Measurements from ENCODE around the gene CRYL1. TPM values are rescaled to one million over a fixed set of nuclear protein-coding genes. Genes with fewer than 3 reads are reported as not detected.

The CRYL1 gene
- total RNA-seq, 2 donors from 2014 or later, result 64.6 to 144 TPM

DNA sequence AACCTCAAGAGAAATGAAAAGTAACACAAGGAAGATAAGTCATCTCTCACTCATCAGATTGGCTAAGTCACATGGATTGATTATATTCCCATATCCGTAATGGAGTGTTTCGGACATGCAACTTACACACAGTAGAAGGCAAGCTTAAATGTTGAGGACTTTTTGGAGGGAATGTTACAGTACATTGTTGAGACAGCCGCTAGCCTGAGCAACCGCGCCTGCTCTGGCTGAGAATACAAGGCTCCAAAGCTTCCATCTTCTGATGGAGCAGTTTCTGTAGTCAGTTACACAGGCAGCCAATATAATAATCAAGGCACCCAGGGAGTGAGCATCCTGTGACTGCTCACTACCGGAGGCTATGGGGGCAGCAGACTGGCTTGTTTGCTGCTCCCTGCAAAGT, 1.0 kb upstream of the CRYL1 start:
- H3K27me3 ChIP-seq, result no peaks in the 10 kb centered on the region
- intact Hi-C loops (cut with DNase I), result no loop called here
- no peaks in the 10 kb centered on the region for H3K36me3 ChIP-seq
- H3K9ac ChIP-seq (ENCODE audit: low read depth in 2 of 2, low read length in 2 of 2), result peak overlapping the region in 1 of 2 donors; percentile 93
- H3K4me3 ChIP-seq, result peak overlapping the region; percentile 98
- no peak for DNase-seq
- H3K9me3 ChIP-seq, result no peaks in the 10 kb centered on the region
- TF ChIP-seq, protein P1, sequence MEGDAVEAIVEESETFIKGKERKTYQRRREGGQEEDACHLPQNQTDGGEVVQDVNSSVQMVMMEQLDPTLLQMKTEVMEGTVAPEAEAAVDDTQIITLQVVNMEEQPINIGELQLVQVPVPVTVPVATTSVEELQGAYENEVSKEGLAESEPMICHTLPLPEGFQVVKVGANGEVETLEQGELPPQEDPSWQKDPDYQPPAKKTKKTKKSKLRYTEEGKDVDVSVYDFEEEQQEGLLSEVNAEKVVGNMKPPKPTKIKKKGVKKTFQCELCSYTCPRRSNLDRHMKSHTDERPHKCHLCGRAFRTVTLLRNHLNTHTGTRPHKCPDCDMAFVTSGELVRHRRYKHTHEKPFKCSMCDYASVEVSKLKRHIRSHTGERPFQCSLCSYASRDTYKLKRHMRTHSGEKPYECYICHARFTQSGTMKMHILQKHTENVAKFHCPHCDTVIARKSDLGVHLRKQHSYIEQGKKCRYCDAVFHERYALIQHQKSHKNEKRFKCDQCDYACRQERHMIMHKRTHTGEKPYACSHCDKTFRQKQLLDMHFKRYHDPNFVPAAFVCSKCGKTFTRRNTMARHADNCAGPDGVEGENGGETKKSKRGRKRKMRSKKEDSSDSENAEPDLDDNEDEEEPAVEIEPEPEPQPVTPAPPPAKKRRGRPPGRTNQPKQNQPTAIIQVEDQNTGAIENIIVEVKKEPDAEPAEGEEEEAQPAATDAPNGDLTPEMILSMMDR (IDR thresholded peaks at IDR 0.05), result no peak
- no peaks in the 10 kb centered on the region for H3K4me1 ChIP-seq
- peak overlapping the region; percentile 87 for H3K27ac ChIP-seq

DNA sequence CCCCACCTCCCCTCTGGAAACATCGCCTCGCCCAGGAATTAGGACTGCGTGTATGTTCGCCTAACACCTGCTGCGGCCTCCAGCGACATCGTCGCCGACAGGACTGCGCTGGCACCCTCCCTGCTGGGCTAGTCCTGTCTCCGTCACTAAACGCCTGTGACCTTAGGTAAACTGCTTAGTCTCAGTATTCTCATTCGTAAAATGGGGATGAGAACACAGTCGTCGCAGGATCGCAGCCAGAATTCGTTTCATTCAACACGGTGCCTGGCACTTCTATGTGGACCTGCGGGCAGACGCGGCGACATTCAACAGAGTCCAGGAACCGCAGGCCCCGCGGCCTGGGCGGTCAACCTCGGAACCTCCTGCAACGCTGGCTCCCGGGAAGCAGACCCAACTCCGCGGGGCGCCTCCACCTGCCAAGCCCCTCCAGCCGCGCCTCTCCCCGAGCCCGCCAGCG, 485 bp downstream of the CRYL1 start:
- Histone ChIP-seq H3K27ac (peak overlapping the region; percentile 87), H3K9ac (ENCODE audit: low read depth in 2 of 2, low read length in 2 of 2) (peak overlapping the region; percentile 73 to 97), H3K36me3 (no peaks in the 10 kb centered on the region), H3K4me3 (peak overlapping the region; percentile 98), H3K27me3 (no peaks in the 10 kb centered on the region), H3K4me1 (no peaks in the 10 kb centered on the region), H3K9me3 (no peaks in the 10 kb centered on the region)
- DNase-seq, result peak; percentile 61
- intact Hi-C loops (cut with DNase I), result no loop called here
- TF ChIP-seq, protein P1 (IDR thresholded peaks at IDR 0.05), result no peak

DNA sequence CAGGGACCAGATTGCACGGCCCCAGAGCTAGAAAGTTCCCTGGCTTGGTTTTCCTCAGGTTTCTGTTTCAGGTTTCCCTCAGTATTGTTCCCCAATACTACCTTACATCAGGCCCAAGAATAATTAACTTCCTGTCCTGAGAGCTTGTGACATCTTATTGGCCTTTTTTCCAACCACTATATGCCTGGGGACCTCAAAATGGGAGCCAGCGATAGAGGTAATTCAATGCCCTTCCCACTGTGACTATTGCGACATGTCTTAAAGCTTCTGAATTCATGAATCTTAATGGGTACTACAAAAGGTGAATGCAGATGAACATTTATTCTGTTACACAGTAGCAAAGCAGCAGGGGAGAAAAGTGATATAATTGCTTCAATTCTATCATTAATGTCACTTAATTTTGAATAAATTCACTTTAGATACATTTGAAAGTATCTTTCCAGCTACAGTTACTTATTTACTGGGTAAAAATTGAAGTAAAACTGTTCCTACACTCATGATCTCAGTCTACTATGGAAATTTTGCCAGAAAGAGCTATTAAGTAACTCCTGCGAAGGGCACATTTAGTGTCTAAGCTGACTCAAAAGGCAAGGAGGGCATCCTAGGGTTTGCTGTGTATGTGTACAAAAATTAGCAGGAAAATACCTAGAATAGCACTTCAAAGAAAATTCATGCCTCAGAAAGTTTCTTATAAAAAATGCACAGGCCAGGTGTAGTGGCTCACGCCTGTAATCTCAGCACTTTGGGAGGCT, 4.1 kb downstream of the CRYL1 start:
- Histone ChIP-seq H3K36me3 (no peaks in the 10 kb centered on the region), H3K9ac (ENCODE audit: low read depth in 2 of 2, low read length in 2 of 2) (no peak overlapping the region), H3K4me3 (no peak overlapping the region), H3K27ac (no peak overlapping the region), H3K9me3 (no peaks in the 10 kb centered on the region), H3K4me1 (no peaks in the 10 kb centered on the region), H3K27me3 (no peaks in the 10 kb centered on the region)
- intact Hi-C loops (cut with DNase I), result no loop called here
- TF ChIP-seq, protein P1 (IDR thresholded peaks at IDR 0.05), result no peak
- DNase-seq, result no peak

DNA sequence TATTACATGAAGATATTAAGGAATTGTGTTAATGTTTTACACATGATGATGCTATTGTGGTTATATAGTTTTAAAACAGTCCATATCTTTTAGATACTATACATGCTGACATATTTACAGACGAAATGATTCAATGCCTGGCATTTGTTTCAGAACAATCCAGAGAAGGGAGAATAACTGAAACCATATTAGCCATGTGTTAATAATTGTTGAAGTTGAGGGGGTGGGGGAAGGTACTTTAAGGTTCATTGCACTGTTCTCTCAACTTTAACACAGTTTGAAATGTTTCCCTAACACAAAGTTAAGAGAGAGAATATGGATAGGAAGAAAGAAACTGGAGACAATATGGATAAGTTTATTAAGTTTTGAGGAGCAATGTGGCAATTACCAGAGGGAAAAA, 5.8 kb downstream of the CRYL1 start:
- intact Hi-C loops (cut with DNase I), result no loop called here
- Histone ChIP-seq H3K4me3 (no peak overlapping the region), H3K9ac (ENCODE audit: low read depth in 2 of 2, low read length in 2 of 2) (no peak overlapping the region), H3K36me3 (no peaks in the 10 kb centered on the region), H3K4me1 (no peaks in the 10 kb centered on the region), H3K27ac (no peak overlapping the region), H3K9me3 (no peaks in the 10 kb centered on the region), H3K27me3 (no peaks in the 10 kb centered on the region)
- TF ChIP-seq, protein P1 (IDR thresholded peaks at IDR 0.05), result no peak
- DNase-seq, result no peak

DNA sequence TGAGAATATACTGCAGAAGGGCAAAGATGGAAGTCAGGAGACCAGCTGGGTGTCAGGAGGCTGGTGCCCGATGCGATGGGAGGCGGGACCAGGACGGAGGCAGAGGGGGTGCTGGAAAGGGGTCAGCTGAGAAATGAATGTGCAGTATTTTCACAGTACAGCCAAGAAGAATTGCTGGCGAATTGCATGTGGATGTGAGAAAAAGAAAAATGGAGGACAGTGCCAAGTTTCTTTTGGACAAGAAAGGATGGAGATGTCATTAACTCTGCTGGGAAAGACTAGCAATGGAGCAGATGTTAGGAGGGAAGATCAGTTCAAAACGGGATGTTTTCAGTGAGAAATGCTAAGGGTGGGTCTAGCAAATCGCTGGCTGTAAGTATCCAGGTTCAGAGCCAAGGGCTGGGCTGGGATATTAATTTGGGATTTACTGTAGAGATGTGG, 7.0 kb downstream of the CRYL1 start:
- no peaks in the 10 kb centered on the region for H3K27me3 ChIP-seq
- intact Hi-C loops (cut with DNase I), result no loop called here
- H3K9ac ChIP-seq (ENCODE audit: low read depth in 2 of 2, low read length in 2 of 2), result no peak overlapping the region
- no peak overlapping the region for H3K4me3 ChIP-seq
- H3K4me1 ChIP-seq, result no peaks in the 10 kb centered on the region
- TF ChIP-seq, protein P1 (IDR thresholded peaks at IDR 0.05), result no peak
- no peaks in the 10 kb centered on the region for H3K36me3 ChIP-seq
- H3K9me3 ChIP-seq, result no peaks in the 10 kb centered on the region
- no peak overlapping the region for H3K27ac ChIP-seq
- DNase-seq, result no peak

Measured in colonic mucosa (tissue), 4 donors.